DND-41 (cell line): ENCODE data around the gene WDR81.

Experiments
- ATAC-seq: fragments of 200-7000 bp; cut with Tn5 transposase; 3 replicates; pipeline ENCODE4 v1.9.1; 2021; ENCODE audit warnings: low read depth; ENCODE audit not compliant: insufficient read depth
- DNase-seq: peaks from one replicate; pipeline ENCODE4 v3.0.0-alpha.2; 2020
- H2AFZ ChIP-seq: 2 replicates; pipeline ENCODE4 v1.6.0; 2012; ENCODE audit warnings: low read depth, low read length
- H3K27ac ChIP-seq: 2 replicates; pipeline ENCODE4 v1.5.1; 2012; ENCODE audit warnings: low read length, inconsistent platforms
- H3K27me3 ChIP-seq: fragments of 200-600 bp; sonication (generic); 2 replicates; pipeline ENCODE4 v1.6.0; 2012; ENCODE audit warnings: low read length, mild to moderate bottlenecking, inconsistent platforms; ENCODE audit not compliant: insufficient read depth, poor library complexity
- H3K36me3 ChIP-seq: 2 replicates; pipeline ENCODE4 v1.5.1; 2012; ENCODE audit warnings: low read length, inconsistent platforms; ENCODE audit not compliant: insufficient read depth
- H3K4me1 ChIP-seq: 2 replicates; pipeline ENCODE4 v1.5.1; 2012; ENCODE audit warnings: mild to moderate bottlenecking, low read length; ENCODE audit not compliant: insufficient read depth
- H3K4me2 ChIP-seq: 2 replicates; pipeline ENCODE4 v1.6.0; 2012; ENCODE audit warnings: mild to moderate bottlenecking, moderate library complexity, low read length, inconsistent platforms; ENCODE audit not compliant: insufficient read depth
- H3K4me3 ChIP-seq, 2 experiments: fragments of 200-600 bp in 1 of 2; shearing (Covaris generic) in 1 of 2; 2 replicates each; pipeline ENCODE4 v1.5.1; 2012 to 2016; ENCODE audit warnings: inconsistent platforms in 2 of 2, low read length in 2 of 2, mild to moderate bottlenecking in 2 of 2, low read depth in 1 of 2, moderate library complexity in 1 of 2
- H3K79me2 ChIP-seq: 2 replicates; pipeline ENCODE4 v1.6.0; 2012; ENCODE audit warnings: low read length, inconsistent platforms; ENCODE audit not compliant: insufficient read depth
- H3K9ac ChIP-seq: 2 replicates; pipeline ENCODE4 v1.6.0; 2012; ENCODE audit warnings: low read depth, mild to moderate bottlenecking, inconsistent platforms, low read length, moderate library complexity
- H3K9me3 ChIP-seq: 2 replicates; pipeline ENCODE4 v1.5.1; 2012; ENCODE audit warnings: low read length, moderate library complexity, mild to moderate bottlenecking, inconsistent platforms; ENCODE audit not compliant: insufficient read depth, severe bottlenecking
- H4K20me1 ChIP-seq: 2 replicates; pipeline ENCODE4 v1.6.0; 2012; ENCODE audit warnings: low read length; ENCODE audit not compliant: insufficient read depth
- CTCF ChIP-seq: IDR thresholded peaks from 2 replicates; pipeline ENCODE4 v1.5.1; 2012; ENCODE audit warnings: borderline replicate concordance, low read length, moderate library complexity, mild to moderate bottlenecking; ENCODE audit not compliant: poor library complexity, severe bottlenecking; ENCODE audit errors: extremely low read depth
- EZH2 ChIP-seq: IDR thresholded peaks from 3 replicates; pipeline ENCODE4 v1.6.1; 2012; ENCODE audit warnings: borderline replicate concordance, low read depth, mild to moderate bottlenecking, moderate library complexity, low read length, inconsistent platforms; ENCODE audit not compliant: severe bottlenecking

WDR81 gene

DNA sequence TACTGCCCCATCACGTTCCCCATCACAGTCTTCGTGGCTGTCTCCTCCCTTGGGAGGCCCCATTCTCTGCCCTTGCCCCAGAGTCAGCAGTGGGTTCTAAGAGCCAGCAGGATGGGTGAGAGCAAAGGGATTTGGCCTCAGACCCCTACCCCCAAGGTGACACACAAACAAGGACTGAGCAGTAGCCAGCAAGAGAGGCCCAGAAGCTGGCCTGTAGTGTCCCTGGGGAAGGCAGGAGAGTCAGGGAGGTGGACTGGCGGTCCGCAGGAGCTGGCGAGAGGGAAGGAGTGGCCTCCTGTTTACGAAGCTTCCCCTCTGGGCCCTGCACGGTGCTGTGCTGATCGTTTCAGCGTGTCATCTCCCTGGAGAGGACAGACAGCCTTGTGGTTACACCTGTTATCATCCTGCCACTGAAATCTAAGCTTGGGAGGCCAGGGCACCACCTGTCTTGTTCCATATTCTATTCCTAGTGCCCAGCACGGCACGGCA lies 8.4 kb downstream of the WDR81 start:
- Histone ChIP-seq H3K27me3 (no peaks in the 10 kb centered on the region), H3K9ac (no peak overlapping the region), H3K9me3 (no peaks in the 10 kb centered on the region), H3K4me3 (no peak overlapping the region), H3K27ac (no peak overlapping the region), H3K4me1 (no peaks in the 10 kb centered on the region), H3K79me2 (no peaks in the 10 kb centered on the region), H3K4me2 (no peak overlapping the region), H4K20me1 (no peaks in the 10 kb centered on the region), H3K36me3 (peaks cover 20% of the 10 kb centered on the region), H2AFZ (no peak overlapping the region)
- 0 out of 3 replicates have a peak, but pooled peaks have one; percentile 36 for ATAC-seq
- DNase-seq: no peak
- TF ChIP-seq EZH2 (no peak), CTCF (no peak)

- Histone ChIP-seq H3K4me2 (no peak overlapping the region), H3K36me3 (peaks cover 15% of the 10 kb centered on the region), H2AFZ (no peak overlapping the region), H3K27ac (no peak overlapping the region), H3K79me2 (no peaks in the 10 kb centered on the region), H3K9me3 (no peaks in the 10 kb centered on the region), H3K27me3 (no peaks in the 10 kb centered on the region), H3K4me3 (no peak overlapping the region), H3K4me1 (no peaks in the 10 kb centered on the region), H3K9ac (no peak overlapping the region), H4K20me1 (no peaks in the 10 kb centered on the region)
- DNase-seq (no peak), ATAC-seq (no peak)
- TF ChIP-seq EZH2 (no peak), CTCF (no peak)
Observed at GRCh38 chr17:1733759-1734158, 9.3 kb downstream of the WDR81 start.

- TF ChIP-seq EZH2 (no peak), CTCF (no peak)
- no peak overlapping the region for H3K4me3 ChIP-seq
- no peaks in the 10 kb centered on the region for H4K20me1 ChIP-seq
- no peak overlapping the region for H3K9ac ChIP-seq
- no peaks in the 10 kb centered on the region for H3K27me3 ChIP-seq
- ATAC-seq (no peak), DNase-seq (no peak)
- H3K36me3 ChIP-seq: peaks cover 15% of the 10 kb centered on the region
- no peaks in the 10 kb centered on the region for H3K9me3 ChIP-seq
- no peak overlapping the region for H2AFZ ChIP-seq
- no peak overlapping the region for H3K4me2 ChIP-seq
- no peak overlapping the region for H3K27ac ChIP-seq
- no peaks in the 10 kb centered on the region for H3K4me1 ChIP-seq
- no peaks in the 10 kb centered on the region for H3K79me2 ChIP-seq
Observed at GRCh38 chr17:1735418-1735817, 10.9 kb downstream of the WDR81 start.

GRCh38 chr17:1735834-1736347 lies 11.4 kb downstream of the WDR81 start:
- no peak overlapping the region for H2AFZ ChIP-seq
- no peaks in the 10 kb centered on the region for H3K4me1 ChIP-seq
- no peak overlapping the region for H3K9ac ChIP-seq
- H4K20me1 ChIP-seq: no peaks in the 10 kb centered on the region
- TF ChIP-seq CTCF: no peak
- peaks cover 15% of the 10 kb centered on the region for H3K36me3 ChIP-seq
- H3K27ac ChIP-seq: no peak overlapping the region
- H3K27me3 ChIP-seq: no peaks in the 10 kb centered on the region
- DNase-seq (no peak), ATAC-seq (no peak)
- H3K4me2 ChIP-seq: no peak overlapping the region
- no peaks in the 10 kb centered on the region for H3K9me3 ChIP-seq
- H3K79me2 ChIP-seq: no peaks in the 10 kb centered on the region
- H3K4me3 ChIP-seq: no peak overlapping the region
